D721Med (cell line): ENCODE data around the gene DBP.

Source experiments
- DNase-seq: peaks from one replicate; pipeline ENCODE4 v3.0.0; 2011; ENCODE audit warnings: low spot score; ENCODE audit not compliant: insufficient read length
- FAIRE-seq: peaks from 2 replicates; lab custom pipeline; 2011; peaks lifted over from hg19 to GRCh38; lab: Jason Lieb, UNC
- TF ChIP-seq, protein P1 (sequence below): IDR thresholded peaks from 2 replicates; pipeline ENCODE4 v1.5.1; 2012; ENCODE audit warnings: mild to moderate bottlenecking, control low read depth; ENCODE audit not compliant: insufficient read depth; ENCODE audit errors: missing control alignments

DBP gene

GRCh38 chr19:48639483-48640375, 2.5 kb upstream of the DBP start:
- FAIRE-seq (no peak), DNase-seq (no peak)
- TF ChIP-seq, protein P1, sequence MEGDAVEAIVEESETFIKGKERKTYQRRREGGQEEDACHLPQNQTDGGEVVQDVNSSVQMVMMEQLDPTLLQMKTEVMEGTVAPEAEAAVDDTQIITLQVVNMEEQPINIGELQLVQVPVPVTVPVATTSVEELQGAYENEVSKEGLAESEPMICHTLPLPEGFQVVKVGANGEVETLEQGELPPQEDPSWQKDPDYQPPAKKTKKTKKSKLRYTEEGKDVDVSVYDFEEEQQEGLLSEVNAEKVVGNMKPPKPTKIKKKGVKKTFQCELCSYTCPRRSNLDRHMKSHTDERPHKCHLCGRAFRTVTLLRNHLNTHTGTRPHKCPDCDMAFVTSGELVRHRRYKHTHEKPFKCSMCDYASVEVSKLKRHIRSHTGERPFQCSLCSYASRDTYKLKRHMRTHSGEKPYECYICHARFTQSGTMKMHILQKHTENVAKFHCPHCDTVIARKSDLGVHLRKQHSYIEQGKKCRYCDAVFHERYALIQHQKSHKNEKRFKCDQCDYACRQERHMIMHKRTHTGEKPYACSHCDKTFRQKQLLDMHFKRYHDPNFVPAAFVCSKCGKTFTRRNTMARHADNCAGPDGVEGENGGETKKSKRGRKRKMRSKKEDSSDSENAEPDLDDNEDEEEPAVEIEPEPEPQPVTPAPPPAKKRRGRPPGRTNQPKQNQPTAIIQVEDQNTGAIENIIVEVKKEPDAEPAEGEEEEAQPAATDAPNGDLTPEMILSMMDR, result no peak

- no peak for DNase-seq
Measured at GRCh38 chr19:48638831-48639381, 1.7 kb upstream of the DBP start.

GRCh38 chr19:48637948-48638830, 1.0 kb upstream of the DBP start:
- DNase-seq (peak; percentile 67), FAIRE-seq (no peak)
- TF ChIP-seq, protein P1, result peak; percentile 5

More at GRCh38 chr19:48638831-48639381, 1.7 kb upstream of the DBP start:
- TF ChIP-seq, protein P1, result no peak
- no peak for FAIRE-seq

DNA sequence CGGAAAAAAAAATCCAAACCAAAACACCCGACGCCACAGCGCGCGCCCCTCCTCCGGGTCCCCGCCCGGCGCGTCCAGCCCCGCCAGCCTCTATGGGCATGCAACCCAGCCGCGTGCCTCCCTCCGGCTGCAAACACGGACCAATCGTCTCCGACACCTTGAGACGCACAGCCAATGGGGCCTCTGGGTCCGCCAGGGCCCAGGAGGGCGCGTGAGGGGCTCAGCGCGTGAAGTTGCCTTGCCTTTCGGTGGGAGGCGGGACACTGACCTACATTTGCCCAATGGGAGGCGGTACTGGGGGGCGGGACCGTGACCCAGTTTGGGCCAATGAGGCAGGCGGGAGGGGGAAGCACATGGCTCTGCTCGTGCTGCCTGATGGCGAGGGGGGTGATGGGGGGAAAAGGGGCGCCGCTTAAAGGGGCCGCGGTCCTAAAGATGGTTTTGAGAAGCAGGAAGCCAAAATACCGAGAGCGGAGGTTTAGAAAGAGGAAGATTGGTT, 319 bp upstream of the DBP start:
- TF ChIP-seq, protein P1, result no peak
- no peak for FAIRE-seq
- DNase-seq, result peak; percentile 80

DNA sequence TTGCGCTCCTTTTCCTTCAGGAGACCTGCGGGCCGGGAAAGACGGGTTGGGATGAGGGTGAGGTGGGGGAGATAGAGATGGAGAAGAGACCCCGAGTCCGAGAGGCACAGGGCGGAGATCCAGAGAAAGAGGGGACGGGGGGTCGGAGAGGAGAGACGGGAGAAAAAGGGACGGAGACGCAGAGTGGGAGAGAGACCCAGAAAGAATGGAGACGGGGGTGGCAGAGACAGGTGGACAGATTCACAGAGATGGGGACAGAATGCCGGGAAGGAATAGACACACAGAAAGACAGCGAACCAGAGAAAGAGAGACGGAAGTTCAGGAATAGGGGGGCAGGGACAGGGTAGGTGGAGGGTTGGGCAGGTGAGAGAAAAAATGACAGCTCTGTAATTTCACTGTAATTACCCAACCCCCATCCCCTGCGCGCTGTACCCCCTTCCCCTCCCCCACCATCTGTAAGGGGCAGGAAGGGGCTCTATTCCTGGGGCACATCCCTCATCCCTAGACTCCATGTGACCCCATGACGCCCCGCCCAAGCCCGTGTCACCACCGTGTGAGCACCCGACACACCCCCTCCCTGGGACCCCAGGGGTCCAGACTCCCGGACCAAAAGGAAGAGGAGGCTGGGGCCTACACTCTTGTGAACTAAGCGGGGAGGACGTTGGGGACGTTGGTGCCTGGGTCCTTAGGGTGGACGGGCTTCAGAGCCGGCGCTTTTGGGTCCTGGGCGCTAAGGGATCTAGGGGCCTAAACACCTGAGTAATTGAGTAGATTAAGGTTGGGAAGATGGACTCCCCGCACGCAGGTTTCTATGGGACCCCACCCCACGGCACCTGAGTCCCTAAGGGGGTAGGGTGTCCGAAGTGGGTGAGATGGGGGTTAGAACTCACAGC, 967 bp downstream of the DBP start:
- DNase-seq (no peak), FAIRE-seq (no peak)
- TF ChIP-seq, protein P1, result no peak
